K562 (cell line): ENCODE measurements around the gene CFAP141. TPM values are rescaled to one million over a fixed set of nuclear protein-coding genes. Genes with fewer than 3 reads are reported as not detected.

Source experiments
- CREBBP ChIP-seq: IDR thresholded peaks from one replicate; pipeline ENCODE4 v1.6.1; 2012; ENCODE audit warnings: low read depth, mild to moderate bottlenecking, control low read depth, inconsistent platforms, low read length
- DLX4 ChIP-seq: fragments of 250-450 bp; sonication (Bioruptor Pico); IDR thresholded peaks from 2 replicates; pipeline ENCODE4 v1.6.1; 2021; ENCODE audit warnings: mild to moderate bottlenecking
- ELF1 ChIP-seq: fragments of 200-800 bp; sonication (Bioruptor generic); IDR thresholded peaks from 2 replicates; pipeline ENCODE4 v1.6.1; 2016; ENCODE audit warnings: missing genetic modification characterization, missing compliant biosample characterization
- HNRNPH1 ChIP-seq: fragments of 200-400 bp; formaldehyde crosslinking; optimal IDR thresholded peaks from 2 replicates; pipeline ENCODE3; 2017; ENCODE audit warnings: low read depth, mild to moderate bottlenecking, low read length, moderate library complexity
- MGA ChIP-seq: fragments of 450-650 bp; IDR thresholded peaks from 2 replicates; pipeline ENCODE4 v1.6.1; 2016; ENCODE audit warnings: mild to moderate bottlenecking, moderate library complexity
- PTBP1 ChIP-seq: fragments of 200-400 bp; formaldehyde crosslinking; IDR thresholded peaks from 2 replicates; pipeline ENCODE4 v1.6.1; 2017; ENCODE audit warnings: low read depth, low read length
- RBM14 ChIP-seq: fragments of 200-400 bp; formaldehyde crosslinking; IDR thresholded peaks from 2 replicates; pipeline ENCODE4 v1.6.1; 2018; ENCODE audit warnings: low read depth, mild to moderate bottlenecking, low read length, moderate library complexity, borderline replicate concordance; ENCODE audit not compliant: insufficient read depth
- THAP12 ChIP-seq: fragments of 250-450 bp; sonication (Bioruptor Pico); IDR thresholded peaks from 2 replicates; pipeline ENCODE4 v1.9.0; 2021; ENCODE audit warnings: mild to moderate bottlenecking, inconsistent platforms
- ZBTB9 ChIP-seq: fragments of 450-650 bp; formaldehyde crosslinking; IDR thresholded peaks from 2 replicates; pipeline ENCODE4 v1.4.0; 2020; ENCODE audit warnings: mild to moderate bottlenecking, moderate library complexity
- ZC3H11A ChIP-seq: IDR thresholded peaks from 2 replicates; pipeline ENCODE4 v1.6.1; 2012; ENCODE audit warnings: low read depth, low read length, improper control_type of control experiment
- ZNF165 ChIP-seq: fragments of 250-450 bp; sonication (Bioruptor Pico); IDR thresholded peaks from 2 replicates; pipeline ENCODE4 v1.4.0; 2020; ENCODE audit warnings: borderline replicate concordance
- polyA plus RNA-seq, 8 experiments: library from polyadenylated mRNA; depleted of rRNA in 4 of 8; stranded (reverse) in 5 of 8; unstranded in 3 of 8; fragments of >200 nt; fragmentation: Nextera tagmentation in 2 of 8; fragmentation: Illumina TruSeq in 1 of 8; extraction: Ambion mirVana in 2 of 8; extraction: Trizol in 1 of 8; gene quantifications; 2 replicates each; pipeline versions ENCODE4 v1.2.1 to v1.2.3, GENCODE V29; 2011 to 2014; ENCODE audit warnings: inconsistent platforms in 1 of 8, missing spikeins in 1 of 8
- total RNA-seq, 7 experiments: library from RNA; depleted of rRNA in 6 of 7; stranded (reverse); fragments of >200 nt in 6 of 7; fragmentation: Illumina TruSeq in 2 of 7; extraction: Trizol in 2 of 7; gene quantifications; 2 replicates each; pipeline versions ENCODE4 v1.2.1 to v1.2.3, GENCODE V29; 2011 to 2021; ENCODE audit warnings: low replicate concordance in 1 of 7

The CFAP141 gene
- total and polyA plus RNA-seq, 9 of the 15 experiments (the other 6 are each of a cell fraction or from before 2014, with no cell fraction given), result not detected

GRCh38 chr1:154182344-154183045, 23.6 kb downstream of the CFAP141 start (continued):
- TF ChIP-seq RBM14, result no peak
- 0 out of 2 replicates have a peak, but pooled peaks have one; percentile 32 for TF ChIP-seq ZNF165 (CRISPR knock-in tag)
- TF ChIP-seq ZBTB9, result peak; percentile 50; the same call in 1 of the 2 replicates
- no peak for TF ChIP-seq DLX4
- TF ChIP-seq ZC3H11A, result no peak
- TF ChIP-seq THAP12 (CRISPR knock-in tag), result no peak
- TF ChIP-seq CREBBP, result no peak
- peak; percentile 28 for TF ChIP-seq MGA
- no peak for TF ChIP-seq HNRNPH1
- TF ChIP-seq ELF1 (tag), result no peak
- 0 out of 2 replicates have a peak, but pooled peaks have one; percentile 21 for TF ChIP-seq PTBP1
